ENCODE data around the gene TSC1. TPM values are rescaled to one million over a fixed set of nuclear protein-coding genes. Genes with fewer than 3 reads are reported as not detected.

TSC1 gene
- polyA plus RNA-seq, 2 of the 4 experiments (the other 2 are of a cell fraction) = 15.2 to 37.9 TPM

DNA sequence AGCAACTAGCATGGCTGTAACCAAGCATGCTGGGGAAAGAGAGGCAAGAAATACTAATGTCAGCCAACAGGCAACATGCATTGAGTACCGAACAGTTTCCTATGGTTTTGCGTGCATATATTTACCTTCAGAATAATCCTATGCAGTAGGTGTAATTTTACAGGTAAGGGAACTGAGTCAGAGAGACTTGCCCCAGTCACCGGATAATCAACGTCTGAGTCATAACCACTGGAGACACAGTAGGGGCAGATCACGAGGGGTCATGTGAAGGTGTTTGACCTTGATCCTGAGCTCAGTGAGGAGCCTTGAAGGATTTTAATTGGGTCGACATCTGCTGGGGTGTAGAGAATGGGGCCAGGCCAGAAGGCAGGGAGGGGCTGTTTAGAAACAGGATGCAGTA is 13.4 kb upstream of the TSC1 start:
- FAIRE-seq (no peak), ATAC-seq (no peak), DNase-seq (ENCODE audit: low read depth in 1 of 2, low spot score in 1 of 2) (no peak)
- CTCF ChIA-PET = interaction anchor here (0.7 kb wide), 1 partner anchor 450 kb away, joined by 3 read pairs; no protein-coding TSS in a partner anchor
- POLR2A ChIA-PET = no interaction called here
- H3K4me2 ChIP-seq = no peak overlapping the region
- no peak overlapping the region for H3K4me3 ChIP-seq
- H3K9me3 ChIP-seq = peaks cover 21% of the 10 kb centered on the region; the same call in 2 of the 3 replicates
- 39% methylated on average over 6 of the region's 6 CpGs for WGBS (ENCODE audit: missing lambda C conversion rate)
- no peak overlapping the region for H3K27ac ChIP-seq
- TF ChIP-seq ZNF302 (CRISPR knock-in tag; IDR thresholded peaks at IDR 0.05) (no peak), SREBF2 (IDR thresholded peaks at IDR 0.05) (no peak), PHF8 (IDR thresholded peaks at IDR 0.05; ENCODE audit: borderline replicate concordance, low read depth) (no peak), GATA3 (IDR thresholded peaks at IDR 0.05; ENCODE audit: borderline replicate concordance) (no peak), MYC (IDR thresholded peaks at IDR 0.05; ENCODE audit: borderline replicate concordance, low read length) (no peak), TFCP2L1 (CRISPR knock-in tag; IDR thresholded peaks at IDR 0.05) (no peak), NR3C1 (IDR thresholded peaks at IDR 0.05) (no peak), HOXB5 (CRISPR knock-in tag; IDR thresholded peaks at IDR 0.05) (no peak), JUN (IDR thresholded peaks at IDR 0.05) (no peak), KDM5A (IDR thresholded peaks at IDR 0.05) (no peak), ZFP36 (IDR thresholded peaks at IDR 0.05; ENCODE audit: borderline replicate concordance, partially characterized antibody) (no peak), FOSL2 (IDR thresholded peaks at IDR 0.05) (no peak), FOSL2 (CRISPR knock-in tag; IDR thresholded peaks at IDR 0.05) (no peak), KDM1A (IDR thresholded peaks at IDR 0.05; ENCODE audit: low read depth) (no peak), EHMT2 (IDR thresholded peaks at IDR 0.05; ENCODE audit: low read depth) (no peak), CHD4 (IDR thresholded peaks at IDR 0.05; ENCODE audit: borderline replicate concordance) (no peak), HDAC2 (IDR thresholded peaks at IDR 0.05) (no peak), ESRRA (IDR thresholded peaks at IDR 0.05; ENCODE audit: borderline replicate concordance, low read length) (no peak)
- TF ChIP-seq, protein P1, sequence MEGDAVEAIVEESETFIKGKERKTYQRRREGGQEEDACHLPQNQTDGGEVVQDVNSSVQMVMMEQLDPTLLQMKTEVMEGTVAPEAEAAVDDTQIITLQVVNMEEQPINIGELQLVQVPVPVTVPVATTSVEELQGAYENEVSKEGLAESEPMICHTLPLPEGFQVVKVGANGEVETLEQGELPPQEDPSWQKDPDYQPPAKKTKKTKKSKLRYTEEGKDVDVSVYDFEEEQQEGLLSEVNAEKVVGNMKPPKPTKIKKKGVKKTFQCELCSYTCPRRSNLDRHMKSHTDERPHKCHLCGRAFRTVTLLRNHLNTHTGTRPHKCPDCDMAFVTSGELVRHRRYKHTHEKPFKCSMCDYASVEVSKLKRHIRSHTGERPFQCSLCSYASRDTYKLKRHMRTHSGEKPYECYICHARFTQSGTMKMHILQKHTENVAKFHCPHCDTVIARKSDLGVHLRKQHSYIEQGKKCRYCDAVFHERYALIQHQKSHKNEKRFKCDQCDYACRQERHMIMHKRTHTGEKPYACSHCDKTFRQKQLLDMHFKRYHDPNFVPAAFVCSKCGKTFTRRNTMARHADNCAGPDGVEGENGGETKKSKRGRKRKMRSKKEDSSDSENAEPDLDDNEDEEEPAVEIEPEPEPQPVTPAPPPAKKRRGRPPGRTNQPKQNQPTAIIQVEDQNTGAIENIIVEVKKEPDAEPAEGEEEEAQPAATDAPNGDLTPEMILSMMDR (IDR thresholded peaks at IDR 0.05) = no peak
- TF ChIP-seq, protein P2, sequence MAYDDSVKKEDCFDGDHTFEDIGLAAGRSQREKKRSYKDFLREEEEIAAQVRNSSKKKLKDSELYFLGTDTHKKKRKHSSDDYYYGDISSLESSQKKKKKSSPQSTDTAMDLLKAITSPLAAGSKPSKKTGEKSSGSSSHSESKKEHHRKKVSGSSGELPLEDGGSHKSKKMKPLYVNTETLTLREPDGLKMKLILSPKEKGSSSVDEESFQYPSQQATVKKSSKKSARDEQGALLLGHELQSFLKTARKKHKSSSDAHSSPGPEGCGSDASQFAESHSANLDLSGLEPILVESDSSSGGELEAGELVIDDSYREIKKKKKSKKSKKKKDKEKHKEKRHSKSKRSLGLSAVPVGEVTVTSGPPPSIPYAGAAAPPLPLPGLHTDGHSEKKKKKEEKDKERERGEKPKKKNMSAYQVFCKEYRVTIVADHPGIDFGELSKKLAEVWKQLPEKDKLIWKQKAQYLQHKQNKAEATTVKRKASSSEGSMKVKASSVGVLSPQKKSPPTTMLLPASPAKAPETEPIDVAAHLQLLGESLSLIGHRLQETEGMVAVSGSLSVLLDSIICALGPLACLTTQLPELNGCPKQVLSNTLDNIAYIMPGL (CRISPR knock-in tag; IDR thresholded peaks at IDR 0.05; ENCODE audit: borderline replicate concordance) = no peak
- H3K4me1 ChIP-seq = no peaks in the 10 kb centered on the region

DNA sequence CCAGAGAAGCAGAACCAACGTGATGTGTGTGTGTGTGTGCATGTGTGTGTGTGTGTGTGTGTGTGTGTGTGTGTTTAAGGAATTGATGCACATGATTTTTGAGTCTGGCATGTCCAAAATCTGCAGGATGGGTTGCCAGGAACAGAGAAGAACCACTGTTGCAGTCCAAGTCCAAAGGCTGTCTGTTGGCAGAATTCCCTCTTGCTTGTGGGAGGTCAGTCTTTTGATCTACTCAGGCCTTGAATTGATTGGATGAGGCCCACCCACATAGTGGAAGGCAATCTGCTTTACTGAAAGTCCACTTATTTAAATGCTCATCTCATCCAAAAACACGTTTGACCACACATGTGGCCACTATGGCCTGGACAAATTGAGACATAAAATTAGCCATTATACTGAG is 11.4 kb upstream of the TSC1 start:
- WGBS (ENCODE audit: missing lambda C conversion rate) = 6% methylated on average over 2 of the region's 2 CpGs
- POLR2A ChIA-PET = no interaction called here
- no peak overlapping the region for H3K27ac ChIP-seq
- H3K9me3 ChIP-seq = peaks cover 21% of the 10 kb centered on the region; the same call in 2 of the 3 replicates
- H3K4me2 ChIP-seq = no peak overlapping the region
- CTCF ChIA-PET = interaction anchor here (1.0 to 1.1 kb wide), 3 partner anchors 12 to 17 kb away, joined by 3 to 4 read pairs (median 4); partner anchors contain the start of gene TSC1
- no peak overlapping the region for H3K4me3 ChIP-seq
- DNase-seq (ENCODE audit: low read depth in 1 of 2, low spot score in 1 of 2) (no peak), ATAC-seq (no peak), FAIRE-seq (no peak)
- no peak for TF ChIP-seq FOSL2 (IDR thresholded peaks at IDR 0.05)
- TF ChIP-seq FOSL2 (CRISPR knock-in tag; IDR thresholded peaks at IDR 0.05) = no peak
- no peak for TF ChIP-seq JUN (IDR thresholded peaks at IDR 0.05)
- TF ChIP-seq MAZ (IDR thresholded peaks at IDR 0.05; ENCODE audit: borderline replicate concordance, low read depth, low read length) = no peak
- TF ChIP-seq, protein P2 (CRISPR knock-in tag; IDR thresholded peaks at IDR 0.05; ENCODE audit: borderline replicate concordance) = no peak
- TF ChIP-seq RCOR1 (IDR thresholded peaks at IDR 0.05; ENCODE audit: low read depth, low read length) = no peak
- no peak for TF ChIP-seq TFCP2L1 (CRISPR knock-in tag; IDR thresholded peaks at IDR 0.05)
- TF ChIP-seq JUNB (IDR thresholded peaks at IDR 0.05) = no peak
- TF ChIP-seq HEYL (CRISPR knock-in tag; IDR thresholded peaks at IDR 0.05) = no peak
- no peak for TF ChIP-seq MAFK (IDR thresholded peaks at IDR 0.05; ENCODE audit: partially characterized antibody)
- TF ChIP-seq, protein P1 (IDR thresholded peaks at IDR 0.05) = no peak
- no peak for TF ChIP-seq RNF2 (IDR thresholded peaks at IDR 0.05; ENCODE audit: borderline replicate concordance, low read depth)
- TF ChIP-seq CEBPB (IDR thresholded peaks at IDR 0.05) = no peak
- TF ChIP-seq HDAC2 (IDR thresholded peaks at IDR 0.05) = no peak
- TF ChIP-seq ZNF302 (CRISPR knock-in tag; IDR thresholded peaks at IDR 0.05) = no peak
- no peak for TF ChIP-seq KDM1A (IDR thresholded peaks at IDR 0.05; ENCODE audit: low read depth)
- TF ChIP-seq CBX2 (IDR thresholded peaks at IDR 0.05; ENCODE audit: borderline replicate concordance, low read depth) = no peak
- TF ChIP-seq ZFP36 (IDR thresholded peaks at IDR 0.05; ENCODE audit: borderline replicate concordance, partially characterized antibody) = no peak
- H3K4me1 ChIP-seq = no peaks in the 10 kb centered on the region
